Endothelial cell of hepatic sinusoid (primary cell): ENCODE results near the gene GIGYF1.

ENCODE experiments used
- in situ Hi-C: cut with HindIII; loops from 2 replicates; pipeline ENCODE4 v1.10.0; 2017; ENCODE audit warnings: low sequenced_read_pairs

Gene GIGYF1

GRCh38 chr7:100640517-100641440, 53.3 kb downstream of the GIGYF1 start:
- in situ Hi-C loops = no loop called here

DNA sequence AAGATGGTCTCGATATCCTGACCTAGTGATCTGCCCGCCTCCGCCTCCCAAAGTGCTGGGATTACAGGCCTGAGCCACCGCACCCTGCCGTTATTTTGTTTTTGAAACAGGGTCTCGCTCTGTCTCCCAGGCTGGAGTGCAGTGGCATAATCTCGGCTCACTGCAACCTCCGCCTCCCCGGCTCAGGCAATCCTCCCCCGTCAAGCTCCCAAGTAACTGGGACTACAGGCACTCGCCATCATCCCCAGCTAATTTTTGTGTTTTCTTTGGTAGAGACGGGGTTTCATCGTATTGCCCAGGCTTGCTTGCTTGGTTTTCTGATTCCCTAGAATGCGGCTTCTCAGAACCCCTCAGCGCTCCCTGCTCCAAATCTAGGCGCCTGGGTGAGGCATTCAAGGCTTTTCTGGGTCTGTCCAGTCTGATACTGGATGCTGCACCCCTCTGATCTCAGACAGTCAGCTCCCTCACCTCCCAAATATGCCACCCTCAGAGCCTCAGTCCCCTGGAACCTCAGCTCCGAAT, 54.0 kb downstream of the GIGYF1 start:
- in situ Hi-C loops = no loop called here

DNA sequence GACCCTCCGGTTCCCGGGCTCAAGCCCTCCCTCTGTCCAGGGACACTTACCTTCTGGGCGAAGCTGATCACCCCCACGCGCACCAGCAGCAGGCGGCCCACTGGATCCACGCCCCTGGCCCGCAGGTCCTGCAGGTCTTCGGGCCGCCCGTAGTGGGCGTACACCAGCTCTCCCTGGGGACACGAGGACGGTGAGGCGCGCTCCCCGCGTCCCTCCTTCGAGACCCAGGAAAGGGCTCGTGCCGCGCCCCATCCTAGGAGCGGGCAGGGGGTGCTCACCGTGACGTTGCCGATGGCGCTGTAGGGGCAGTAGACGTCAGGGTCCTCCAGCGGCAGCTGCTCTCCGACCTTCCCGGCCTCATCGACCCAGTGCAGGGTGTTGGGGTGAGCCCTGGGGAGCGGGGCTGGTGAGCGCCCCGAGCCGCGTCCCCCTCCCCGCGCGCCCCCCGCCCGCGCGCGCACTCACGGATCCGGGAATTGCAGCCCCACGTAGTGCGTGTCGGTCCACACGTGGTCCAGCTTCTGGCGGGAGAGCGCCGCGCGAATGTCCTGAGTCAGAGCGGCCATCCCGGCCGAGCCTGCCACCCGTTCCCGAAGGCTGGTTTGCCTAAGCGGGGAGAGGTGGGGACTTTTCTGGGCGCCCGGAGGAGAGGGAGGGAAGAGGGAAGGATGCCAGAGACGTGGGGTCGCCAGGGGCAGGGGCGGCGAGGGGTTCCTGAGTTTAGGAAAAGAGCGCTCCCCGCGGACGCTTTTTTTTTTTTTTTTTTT, 60.9 kb downstream of the GIGYF1 start:
- in situ Hi-C loops = no loop called here

DNA sequence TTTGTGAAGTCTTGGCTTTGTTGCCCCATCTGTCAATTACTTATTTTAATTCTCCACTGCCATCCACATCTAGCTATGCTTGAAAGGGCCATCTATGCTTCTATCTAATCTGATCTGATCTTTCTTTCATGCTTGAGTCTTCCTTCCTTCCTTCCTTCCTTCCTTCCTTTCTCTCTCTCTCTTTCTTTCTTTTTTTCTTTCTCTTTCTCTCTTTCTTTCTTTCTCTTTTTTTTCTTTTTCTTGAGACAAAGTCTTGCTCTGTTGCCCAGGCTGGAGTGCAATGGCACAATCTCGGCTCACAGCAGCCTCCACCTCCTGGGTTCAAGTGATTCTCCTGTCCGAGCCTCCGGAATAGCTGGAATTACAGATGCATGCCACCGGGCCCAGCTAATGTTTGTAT, 64.0 kb downstream of the GIGYF1 start:
- in situ Hi-C loops = no loop called here
